GM12878 (cell line): ENCODE data around the gene PRR12. TPM values are rescaled to one million over a fixed set of nuclear protein-coding genes. Genes with fewer than 3 reads are reported as not detected.

Source experiments
- CBFB ChIP-seq: IDR thresholded peaks from 2 replicates; pipeline ENCODE4 v1.6.1; 2016; ENCODE audit warnings: antibody characterized with exemption, low read depth
- EP300 ChIP-seq, 2 experiments: fragments of 150-350 bp in 1 of 2; IDR thresholded peaks; 2 replicates each; pipeline ENCODE4 v1.6.1; 2011 to 2012; ENCODE audit warnings: low read depth in 2 of 2, low read length in 2 of 2, borderline replicate concordance in 1 of 2, improper control_type of control experiment in 1 of 2, inconsistent platforms in 1 of 2; ENCODE audit not compliant: control insufficient read depth in 1 of 2
- ESRRA ChIP-seq: IDR thresholded peaks from 2 replicates; pipeline ENCODE4 v1.6.1; 2012; ENCODE audit warnings: mild to moderate bottlenecking, low read length, improper control_type of control experiment
- FOXK2 ChIP-seq: fragments of 450-650 bp; IDR thresholded peaks from 2 replicates; pipeline ENCODE4 v1.6.1; 2017; ENCODE audit warnings: mild to moderate bottlenecking, moderate library complexity
- FOXM1 ChIP-seq: IDR thresholded peaks from 2 replicates; pipeline ENCODE4 v1.6.1; 2012; ENCODE audit warnings: low read depth, mild to moderate bottlenecking, inconsistent platforms, low read length, moderate library complexity
- HDAC6 ChIP-seq: fragments of 200-600 bp; sonication (generic); IDR thresholded peaks from one replicate; pipeline ENCODE4 v1.8.0; 2017; ENCODE audit warnings: antibody characterized with exemption; ENCODE audit not compliant: unreplicated experiment
- MTA3 ChIP-seq: IDR thresholded peaks from 2 replicates; pipeline ENCODE4 v1.6.1; 2012; ENCODE audit warnings: low read length, inconsistent platforms, borderline replicate concordance
- RB1 ChIP-seq: fragments of 450-650 bp; formaldehyde crosslinking; IDR thresholded peaks from 2 replicates; pipeline ENCODE4 v1.6.1; 2017; ENCODE audit warnings: mild to moderate bottlenecking, borderline replicate concordance
- RELA ChIP-seq: fragments of 450-650 bp; IDR thresholded peaks from 2 replicates; pipeline ENCODE4 v1.8.0; 2014; ENCODE audit warnings: borderline replicate concordance; ENCODE audit not compliant: partially characterized antibody
- SMARCA5 ChIP-seq: fragments of 450-650 bp; IDR thresholded peaks from 2 replicates; pipeline ENCODE4 v1.6.1; 2017; ENCODE audit warnings: mild to moderate bottlenecking
- YBX1 ChIP-seq: fragments of 450-650 bp; IDR thresholded peaks from 2 replicates; pipeline ENCODE4 v1.6.1; 2016; ENCODE audit warnings: antibody characterized with exemption
- ZNF207 ChIP-seq: fragments of 450-650 bp; IDR thresholded peaks from 2 replicates; pipeline ENCODE4 v1.6.1; 2014; ENCODE audit warnings: antibody characterized with exemption, mild to moderate bottlenecking, borderline replicate concordance
- polyA plus RNA-seq, 11 experiments: library from polyadenylated mRNA; depleted of rRNA in 4 of 11; unstranded in 6 of 11; stranded (reverse) in 5 of 11; fragments of >200 nt; fragmentation: Nextera tagmentation in 4 of 11; fragmentation: Illumina TruSeq in 1 of 11; extraction: Ambion mirVana in 4 of 11; extraction: Trizol in 1 of 11; gene quantifications; 1 replicate in 1 of 11; 2 replicates in 10 of 11; pipeline versions ENCODE4 v1.2.1 to v1.2.3, GENCODE V29; 2011 to 2016; ENCODE audit warnings: inconsistent platforms in 2 of 11, missing spikeins in 2 of 11, low read depth in 1 of 11
- total RNA-seq, 4 experiments: library from RNA; depleted of rRNA in 3 of 4; stranded (reverse); fragments of >200 nt in 3 of 4; fragmentation: Illumina TruSeq in 1 of 4; extraction: Trizol in 1 of 4; gene quantifications; 2 replicates each; pipeline versions ENCODE4 v1.2.1 to v1.2.3, GENCODE V29; 2013 to 2021
- TF ChIP-seq, protein P1 (sequence below): IDR thresholded peaks from 2 replicates; pipeline ENCODE4 v1.6.1; 2012; ENCODE audit warnings: improper control_type of control experiment, low read depth, low read length; ENCODE audit not compliant: insufficient replicate concordance
- TF ChIP-seq, protein P2 (sequence below): fragments of 450-650 bp; IDR thresholded peaks from 2 replicates; pipeline ENCODE4 v1.6.1; 2018; ENCODE audit warnings: mild to moderate bottlenecking, low read depth, moderate library complexity; ENCODE audit not compliant: partially characterized antibody
- TF ChIP-seq, protein P3 (sequence below): fragments of 450-650 bp; IDR thresholded peaks from 2 replicates; pipeline ENCODE4 v1.6.1; 2017; ENCODE audit warnings: mild to moderate bottlenecking, moderate library complexity
- TF ChIP-seq, protein P4 (sequence below): IDR thresholded peaks from 2 replicates; pipeline ENCODE4 v1.6.1; 2011; ENCODE audit warnings: borderline replicate concordance, low read depth, mild to moderate bottlenecking, moderate library complexity, mixed read lengths, low read length; ENCODE audit not compliant: insufficient read depth; ENCODE audit errors: extremely low read length

Gene PRR12
- total and polyA plus RNA-seq, 10 of the 15 experiments (the other 5 are each of a cell fraction or from before 2014, with no cell fraction given) = 0.02 to 25.3 (median 1.6) TPM

DNA sequence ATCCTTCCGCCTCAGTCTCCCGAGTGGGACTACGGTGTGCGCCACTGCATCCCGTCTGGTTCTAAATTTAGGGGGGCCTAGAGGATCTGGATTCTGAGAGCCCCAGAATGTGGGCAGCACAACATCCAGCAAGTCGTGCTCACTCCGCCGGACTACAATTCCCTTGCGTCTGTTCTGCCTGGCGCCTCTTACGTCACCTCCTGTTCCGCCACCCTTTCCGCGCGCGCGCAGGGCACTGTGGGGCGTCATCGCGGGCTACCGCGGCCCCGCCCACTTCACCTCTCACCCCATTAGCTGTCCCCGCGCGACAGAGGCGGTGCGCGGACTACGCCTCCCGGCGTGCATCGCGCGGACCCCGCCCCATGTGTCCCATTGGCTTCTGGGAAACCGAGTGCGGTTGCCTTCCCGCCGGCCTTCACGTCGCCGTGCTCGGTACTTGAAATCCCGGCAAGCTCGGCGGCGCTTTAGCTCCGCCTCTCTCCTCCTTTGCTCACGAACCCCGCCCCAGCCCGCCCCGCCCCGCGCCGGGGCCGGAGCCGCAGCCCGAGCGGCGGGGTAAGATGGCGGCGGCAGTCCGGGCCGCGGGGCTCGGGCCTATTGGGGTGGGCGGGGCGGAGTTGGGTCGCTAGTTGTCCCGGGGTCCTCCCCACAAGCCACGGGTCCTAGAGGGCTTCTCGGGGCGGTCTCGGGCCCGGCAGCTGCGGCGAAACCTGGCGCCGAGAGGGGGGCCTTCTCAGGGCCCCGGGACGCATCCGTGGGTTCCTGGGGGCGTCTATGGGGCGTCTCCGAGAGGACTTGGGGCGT lies 50.9 kb downstream of the PRR12 start, which contains the start of gene SCAF1 (continued):
- no peak for TF ChIP-seq FOXM1
- no peak for TF ChIP-seq EP300 (IDR thresholded peaks at IDR 0.05; ENCODE audit: borderline replicate concordance in 1 of 2, control insufficient read depth in 1 of 2, low read depth in 2 of 2, low read length in 2 of 2)
- TF ChIP-seq MTA3 = no peak
- TF ChIP-seq, protein P1, sequence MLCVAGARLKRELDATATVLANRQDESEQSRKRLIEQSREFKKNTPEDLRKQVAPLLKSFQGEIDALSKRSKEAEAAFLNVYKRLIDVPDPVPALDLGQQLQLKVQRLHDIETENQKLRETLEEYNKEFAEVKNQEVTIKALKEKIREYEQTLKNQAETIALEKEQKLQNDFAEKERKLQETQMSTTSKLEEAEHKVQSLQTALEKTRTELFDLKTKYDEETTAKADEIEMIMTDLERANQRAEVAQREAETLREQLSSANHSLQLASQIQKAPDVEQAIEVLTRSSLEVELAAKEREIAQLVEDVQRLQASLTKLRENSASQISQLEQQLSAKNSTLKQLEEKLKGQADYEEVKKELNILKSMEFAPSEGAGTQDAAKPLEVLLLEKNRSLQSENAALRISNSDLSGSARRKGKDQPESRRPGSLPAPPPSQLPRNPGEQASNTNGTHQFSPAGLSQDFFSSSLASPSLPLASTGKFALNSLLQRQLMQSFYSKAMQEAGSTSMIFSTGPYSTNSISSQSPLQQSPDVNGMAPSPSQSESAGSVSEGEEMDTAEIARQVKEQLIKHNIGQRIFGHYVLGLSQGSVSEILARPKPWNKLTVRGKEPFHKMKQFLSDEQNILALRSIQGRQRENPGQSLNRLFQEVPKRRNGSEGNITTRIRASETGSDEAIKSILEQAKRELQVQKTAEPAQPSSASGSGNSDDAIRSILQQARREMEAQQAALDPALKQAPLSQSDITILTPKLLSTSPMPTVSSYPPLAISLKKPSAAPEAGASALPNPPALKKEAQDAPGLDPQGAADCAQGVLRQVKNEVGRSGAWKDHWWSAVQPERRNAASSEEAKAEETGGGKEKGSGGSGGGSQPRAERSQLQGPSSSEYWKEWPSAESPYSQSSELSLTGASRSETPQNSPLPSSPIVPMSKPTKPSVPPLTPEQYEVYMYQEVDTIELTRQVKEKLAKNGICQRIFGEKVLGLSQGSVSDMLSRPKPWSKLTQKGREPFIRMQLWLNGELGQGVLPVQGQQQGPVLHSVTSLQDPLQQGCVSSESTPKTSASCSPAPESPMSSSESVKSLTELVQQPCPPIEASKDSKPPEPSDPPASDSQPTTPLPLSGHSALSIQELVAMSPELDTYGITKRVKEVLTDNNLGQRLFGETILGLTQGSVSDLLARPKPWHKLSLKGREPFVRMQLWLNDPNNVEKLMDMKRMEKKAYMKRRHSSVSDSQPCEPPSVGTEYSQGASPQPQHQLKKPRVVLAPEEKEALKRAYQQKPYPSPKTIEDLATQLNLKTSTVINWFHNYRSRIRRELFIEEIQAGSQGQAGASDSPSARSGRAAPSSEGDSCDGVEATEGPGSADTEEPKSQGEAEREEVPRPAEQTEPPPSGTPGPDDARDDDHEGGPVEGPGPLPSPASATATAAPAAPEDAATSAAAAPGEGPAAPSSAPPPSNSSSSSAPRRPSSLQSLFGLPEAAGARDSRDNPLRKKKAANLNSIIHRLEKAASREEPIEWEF = no peak
- no peak for TF ChIP-seq ESRRA
- TF ChIP-seq FOXK2 = no peak
- peak; percentile 60; the same call in 1 of the 2 replicates for TF ChIP-seq ZNF207
- no peak for TF ChIP-seq SMARCA5
- TF ChIP-seq, protein P2, sequence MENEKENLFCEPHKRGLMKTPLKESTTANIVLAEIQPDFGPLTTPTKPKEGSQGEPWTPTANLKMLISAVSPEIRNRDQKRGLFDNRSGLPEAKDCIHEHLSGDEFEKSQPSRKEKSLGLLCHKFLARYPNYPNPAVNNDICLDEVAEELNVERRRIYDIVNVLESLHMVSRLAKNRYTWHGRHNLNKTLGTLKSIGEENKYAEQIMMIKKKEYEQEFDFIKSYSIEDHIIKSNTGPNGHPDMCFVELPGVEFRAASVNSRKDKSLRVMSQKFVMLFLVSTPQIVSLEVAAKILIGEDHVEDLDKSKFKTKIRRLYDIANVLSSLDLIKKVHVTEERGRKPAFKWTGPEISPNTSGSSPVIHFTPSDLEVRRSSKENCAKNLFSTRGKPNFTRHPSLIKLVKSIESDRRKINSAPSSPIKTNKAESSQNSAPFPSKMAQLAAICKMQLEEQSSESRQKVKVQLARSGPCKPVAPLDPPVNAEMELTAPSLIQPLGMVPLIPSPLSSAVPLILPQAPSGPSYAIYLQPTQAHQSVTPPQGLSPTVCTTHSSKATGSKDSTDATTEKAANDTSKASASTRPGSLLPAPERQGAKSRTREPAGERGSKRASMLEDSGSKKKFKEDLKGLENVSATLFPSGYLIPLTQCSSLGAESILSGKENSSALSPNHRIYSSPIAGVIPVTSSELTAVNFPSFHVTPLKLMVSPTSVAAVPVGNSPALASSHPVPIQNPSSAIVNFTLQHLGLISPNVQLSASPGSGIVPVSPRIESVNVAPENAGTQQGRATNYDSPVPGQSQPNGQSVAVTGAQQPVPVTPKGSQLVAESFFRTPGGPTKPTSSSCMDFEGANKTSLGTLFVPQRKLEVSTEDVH = peak; percentile 67
- no peak for TF ChIP-seq YBX1
- TF ChIP-seq RB1 = 0 out of 2 replicates have a peak, but pooled peaks have one; percentile 46
- TF ChIP-seq, protein P3, sequence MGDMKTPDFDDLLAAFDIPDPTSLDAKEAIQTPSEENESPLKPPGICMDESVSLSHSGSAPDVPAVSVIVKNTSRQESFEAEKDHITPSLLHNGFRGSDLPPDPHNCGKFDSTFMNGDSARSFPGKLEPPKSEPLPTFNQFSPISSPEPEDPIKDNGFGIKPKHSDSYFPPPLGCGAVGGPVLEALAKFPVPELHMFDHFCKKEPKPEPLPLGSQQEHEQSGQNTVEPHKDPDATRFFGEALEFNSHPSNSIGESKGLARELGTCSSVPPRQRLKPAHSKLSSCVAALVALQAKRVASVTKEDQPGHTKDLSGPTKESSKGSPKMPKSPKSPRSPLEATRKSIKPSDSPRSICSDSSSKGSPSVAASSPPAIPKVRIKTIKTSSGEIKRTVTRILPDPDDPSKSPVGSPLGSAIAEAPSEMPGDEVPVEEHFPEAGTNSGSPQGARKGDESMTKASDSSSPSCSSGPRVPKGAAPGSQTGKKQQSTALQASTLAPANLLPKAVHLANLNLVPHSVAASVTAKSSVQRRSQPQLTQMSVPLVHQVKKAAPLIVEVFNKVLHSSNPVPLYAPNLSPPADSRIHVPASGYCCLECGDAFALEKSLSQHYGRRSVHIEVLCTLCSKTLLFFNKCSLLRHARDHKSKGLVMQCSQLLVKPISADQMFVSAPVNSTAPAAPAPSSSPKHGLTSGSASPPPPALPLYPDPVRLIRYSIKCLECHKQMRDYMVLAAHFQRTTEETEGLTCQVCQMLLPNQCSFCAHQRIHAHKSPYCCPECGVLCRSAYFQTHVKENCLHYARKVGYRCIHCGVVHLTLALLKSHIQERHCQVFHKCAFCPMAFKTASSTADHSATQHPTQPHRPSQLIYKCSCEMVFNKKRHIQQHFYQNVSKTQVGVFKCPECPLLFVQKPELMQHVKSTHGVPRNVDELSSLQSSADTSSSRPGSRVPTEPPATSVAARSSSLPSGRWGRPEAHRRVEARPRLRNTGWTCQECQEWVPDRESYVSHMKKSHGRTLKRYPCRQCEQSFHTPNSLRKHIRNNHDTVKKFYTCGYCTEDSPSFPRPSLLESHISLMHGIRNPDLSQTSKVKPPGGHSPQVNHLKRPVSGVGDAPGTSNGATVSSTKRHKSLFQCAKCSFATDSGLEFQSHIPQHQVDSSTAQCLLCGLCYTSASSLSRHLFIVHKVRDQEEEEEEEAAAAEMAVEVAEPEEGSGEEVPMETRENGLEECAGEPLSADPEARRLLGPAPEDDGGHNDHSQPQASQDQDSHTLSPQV = no peak
- TF ChIP-seq, protein P4, sequence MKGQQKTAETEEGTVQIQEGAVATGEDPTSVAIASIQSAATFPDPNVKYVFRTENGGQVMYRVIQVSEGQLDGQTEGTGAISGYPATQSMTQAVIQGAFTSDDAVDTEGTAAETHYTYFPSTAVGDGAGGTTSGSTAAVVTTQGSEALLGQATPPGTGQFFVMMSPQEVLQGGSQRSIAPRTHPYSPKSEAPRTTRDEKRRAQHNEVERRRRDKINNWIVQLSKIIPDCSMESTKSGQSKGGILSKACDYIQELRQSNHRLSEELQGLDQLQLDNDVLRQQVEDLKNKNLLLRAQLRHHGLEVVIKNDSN = no peak
- TF ChIP-seq CBFB = no peak
- TF ChIP-seq HDAC6 = no peak
- peak; percentile 86 for TF ChIP-seq RELA
